H1 (cell line): ENCODE measurements around the gene MGST1. TPM values are rescaled to one million over a fixed set of nuclear protein-coding genes. Genes with fewer than 3 reads are reported as not detected.
A peak's percentile ranks its signal among the peaks of the same experiment; 100 is the strongest.

Source experiments
- CTCF ChIA-PET: fragments of 300-600 bp; sonication (Branson Sonifier 250); formaldehyde crosslinking; loops from one replicate; lab custom pipeline; 2021; ENCODE audit not compliant: partially characterized antibody; lab: Charles Lee
- POLR2A ChIA-PET: fragments of 300-600 bp; sonication (Branson Sonifier 250); formaldehyde crosslinking; loops from one replicate; lab custom pipeline; 2021; ENCODE audit warnings: inconsistent platforms; ENCODE audit not compliant: partially characterized antibody; lab: Charles Lee
- DNase-seq, 2 experiments: peaks; one replicate each; pipeline versions ENCODE4 v3.0.0 to v3.0.0-alpha.2; 2010 to 2022; ENCODE audit warnings: low spot score in 2 of 2, low read depth in 1 of 2, mixed read lengths in 1 of 2
- FAIRE-seq: peaks from 2 replicates; lab custom pipeline; 2011; peaks lifted over from hg19 to GRCh38; lab: Jason Lieb, UNC
- H2AFZ ChIP-seq: 2 replicates; pipeline ENCODE4 v1.8.1; 2012; ENCODE audit warnings: low read length, inconsistent platforms
- H2AK5ac ChIP-seq: 2 replicates; pipeline ENCODE4 v1.6.1; 2013; ENCODE audit warnings: low read depth, low read length
- H2BK120ac ChIP-seq: replicated peaks from 2 replicates; pipeline ENCODE3; 2013; ENCODE audit warnings: low read depth, low read length, inconsistent platforms
- H2BK12ac ChIP-seq: 2 replicates; pipeline ENCODE4 v1.6.1; 2013; ENCODE audit warnings: low read depth, low read length
- H2BK15ac ChIP-seq: 2 replicates; pipeline ENCODE4 v1.6.1; 2013; ENCODE audit warnings: low read length
- H2BK20ac ChIP-seq: 2 replicates; pipeline ENCODE4 v1.6.1; 2013; ENCODE audit warnings: low read length
- H2BK5ac ChIP-seq: 2 replicates; pipeline ENCODE4 v1.6.1; 2013; ENCODE audit warnings: low read depth, low read length
- H3K14ac ChIP-seq: 2 replicates; pipeline ENCODE4 v1.6.1; 2013; ENCODE audit warnings: inconsistent platforms; ENCODE audit not compliant: insufficient read length
- H3K18ac ChIP-seq: 2 replicates; pipeline ENCODE4 v1.6.1; 2013; ENCODE audit warnings: low read length; ENCODE audit errors: extremely low read depth
- H3K23ac ChIP-seq: 2 replicates; pipeline ENCODE4 v1.6.1; 2013; ENCODE audit warnings: inconsistent platforms; ENCODE audit not compliant: insufficient read length
- H3K23me2 ChIP-seq: 2 replicates; pipeline ENCODE4 v1.6.1; 2013; ENCODE audit warnings: low read depth, low read length
- H3K27ac ChIP-seq: 2 replicates; pipeline ENCODE4 v1.6.1; 2011; ENCODE audit warnings: low read depth, low read length, inconsistent platforms
- H3K27me3 ChIP-seq, 4 experiments: replicated peaks in 1 of 4; 1 replicate in 1 of 4; 2 replicates in 3 of 4; pipeline versions ENCODE4 v1.6.1 to v1.8.1; 2011 to 2013; ENCODE audit warnings: low read length in 3 of 4, mild to moderate bottlenecking in 3 of 4, inconsistent platforms in 2 of 4, mixed read lengths in 2 of 4, moderate library complexity in 1 of 4; ENCODE audit not compliant: control insufficient read depth in 3 of 4, insufficient read depth in 3 of 4; ENCODE audit errors: extremely low read depth in 1 of 4
- H3K36me3 ChIP-seq, 4 experiments: 2 replicates each; pipeline versions ENCODE4 v1.6.1 to v1.8.1; 2011 to 2013; ENCODE audit warnings: mild to moderate bottlenecking in 4 of 4, low read length in 3 of 4, moderate library complexity in 2 of 4, control low read depth in 1 of 4, inconsistent platforms in 1 of 4; ENCODE audit not compliant: insufficient read depth in 4 of 4, control insufficient read depth in 2 of 4
- H3K4ac ChIP-seq: replicated peaks from 2 replicates; pipeline ENCODE3; 2013; ENCODE audit warnings: low read length, low read depth, mixed read lengths, inconsistent platforms; ENCODE audit not compliant: insufficient read length
- H3K4me1 ChIP-seq, 4 experiments: replicated peaks in 1 of 4; 1 replicate in 1 of 4; 2 replicates in 3 of 4; pipeline versions ENCODE4 v1.6.1 to v1.8.1; 2011 to 2013; ENCODE audit warnings: low read length in 3 of 4, inconsistent platforms in 2 of 4, mixed read lengths in 1 of 4; ENCODE audit not compliant: insufficient read depth in 4 of 4, control insufficient read depth in 3 of 4
- H3K4me2 ChIP-seq, 2 experiments: 2 replicates each; pipeline versions ENCODE4 v1.6.1 to v1.8.1; 2011 to 2013; ENCODE audit warnings: low read depth in 2 of 2, low read length in 2 of 2, control low read depth in 1 of 2, inconsistent platforms in 1 of 2, mild to moderate bottlenecking in 1 of 2; ENCODE audit not compliant: insufficient read depth in 1 of 2
- H3K4me3 ChIP-seq, 4 experiments: fragments of 200-600, 300-600 bp in 1 of 4; sonication (generic), shearing (Covaris generic), sonication (Bioruptor Twin) in 1 of 4; 2 replicates each; pipeline versions ENCODE4 v1.5.1 to v1.8.1; 2011 to 2016; ENCODE audit warnings: low read length in 4 of 4, low read depth in 3 of 4, control low read depth in 2 of 4, inconsistent platforms in 2 of 4, mild to moderate bottlenecking in 2 of 4, mixed read lengths in 1 of 4, moderate library complexity in 1 of 4; ENCODE audit not compliant: insufficient read depth in 2 of 4; ENCODE audit errors: extremely low read depth in 1 of 4
- H3K56ac ChIP-seq: replicated peaks from 2 replicates; pipeline ENCODE3; 2013; ENCODE audit warnings: low read depth, mild to moderate bottlenecking, mixed read lengths, low read length, inconsistent platforms; ENCODE audit not compliant: insufficient read length
- H3K79me1 ChIP-seq: 2 replicates; pipeline ENCODE4 v1.6.1; 2013; ENCODE audit warnings: low read depth, low read length, control low read depth
- H3K79me2 ChIP-seq, 2 experiments: 2 replicates each; pipeline versions ENCODE4 v1.6.1 to v1.8.1; 2012 to 2013; ENCODE audit warnings: low read length in 2 of 2, mild to moderate bottlenecking in 2 of 2, inconsistent platforms in 1 of 2; ENCODE audit not compliant: insufficient read depth in 2 of 2, control insufficient read depth in 1 of 2
- H3K9ac ChIP-seq, 4 experiments: replicated peaks in 1 of 4; 1 replicate in 1 of 4; 2 replicates in 3 of 4; pipeline versions ENCODE4 v1.6.1 to v1.8.1; 2011 to 2013; ENCODE audit warnings: low read depth in 3 of 4, low read length in 3 of 4, control low read depth in 2 of 4, mild to moderate bottlenecking in 2 of 4, moderate library complexity in 2 of 4, inconsistent platforms in 1 of 4; ENCODE audit errors: extremely low read depth in 1 of 4
- H3K9me3 ChIP-seq, 2 experiments: 2 replicates each; pipeline versions ENCODE4 v1.6.1 to v1.8.1; 2012 to 2013; ENCODE audit warnings: mild to moderate bottlenecking in 2 of 2, moderate library complexity in 2 of 2, control low read depth in 1 of 2, inconsistent platforms in 1 of 2, low read depth in 1 of 2, low read length in 1 of 2, mixed read lengths in 1 of 2; ENCODE audit not compliant: insufficient read depth in 2 of 2
- H4K20me1 ChIP-seq, 2 experiments: replicated peaks in 1 of 2; 2 replicates each; pipeline versions ENCODE3 to v1.8.1; 2011 to 2013; ENCODE audit warnings: inconsistent platforms in 2 of 2, low read length in 2 of 2, mild to moderate bottlenecking in 1 of 2; ENCODE audit not compliant: insufficient read depth in 2 of 2, control insufficient read depth in 1 of 2
- H4K5ac ChIP-seq: 2 replicates; pipeline ENCODE4 v1.6.1; 2013; ENCODE audit warnings: low read length, low read depth, mixed read lengths, inconsistent platforms; ENCODE audit not compliant: insufficient read length
- H4K8ac ChIP-seq: 2 replicates; pipeline ENCODE4 v1.8.0; 2013; ENCODE audit warnings: mild to moderate bottlenecking, moderate library complexity, low read length, inconsistent platforms; ENCODE audit not compliant: insufficient read depth; ENCODE audit errors: extremely low read depth
- H4K91ac ChIP-seq: replicated peaks from 2 replicates; pipeline ENCODE3; 2013; ENCODE audit warnings: low read length, mixed read lengths, inconsistent platforms; ENCODE audit not compliant: insufficient read length
- EGR1 ChIP-seq: IDR thresholded peaks from 2 replicates; pipeline ENCODE4 v1.6.1; 2011; ENCODE audit warnings: low read depth, low read length, borderline replicate concordance
- JUND ChIP-seq: IDR thresholded peaks from 2 replicates; pipeline ENCODE4 v1.6.1; 2011; ENCODE audit warnings: mild to moderate bottlenecking, improper control_type of control experiment, low read length
- KDM1A ChIP-seq: fragments of 200-600, 300-600 bp; sonication (generic); IDR thresholded peaks from 2 replicates; pipeline ENCODE4 v1.7.1; 2016; ENCODE audit warnings: mild to moderate bottlenecking, low read length, borderline replicate concordance
- KDM4A ChIP-seq: IDR thresholded peaks from one replicate; pipeline ENCODE4 v1.7.1; 2012; ENCODE audit warnings: low read depth, mild to moderate bottlenecking, moderate library complexity, low read length, inconsistent platforms; ENCODE audit not compliant: severe bottlenecking
- POU5F1 ChIP-seq: IDR thresholded peaks from 2 replicates; pipeline ENCODE4 v1.6.1; 2011; ENCODE audit warnings: low read depth, mild to moderate bottlenecking, low read length, moderate library complexity
- RBBP5 ChIP-seq: IDR thresholded peaks from 2 replicates; pipeline ENCODE4 v1.7.1; 2012; ENCODE audit warnings: low read depth, mild to moderate bottlenecking, inconsistent platforms, low read length, moderate library complexity, borderline replicate concordance
- SAP30 ChIP-seq: fragments of 300-600 bp; sonication (generic); IDR thresholded peaks from 2 replicates; pipeline ENCODE4 v1.7.1; 2012; ENCODE audit warnings: low read length, moderate library complexity, mild to moderate bottlenecking, inconsistent platforms; ENCODE audit not compliant: insufficient read depth, insufficient replicate concordance
- SIRT6 ChIP-seq: IDR thresholded peaks from one replicate; pipeline ENCODE4 v1.7.1; 2012; ENCODE audit warnings: low read length, inconsistent platforms
- TCF12 ChIP-seq: IDR thresholded peaks from 2 replicates; pipeline ENCODE4 v1.6.1; 2011; ENCODE audit warnings: low read depth, mild to moderate bottlenecking, low read length
- TEAD4 ChIP-seq: IDR thresholded peaks from 2 replicates; pipeline ENCODE4 v1.6.1; 2012; ENCODE audit warnings: low read depth, low read length, inconsistent platforms, mixed read lengths
- WGBS, 2 experiments: shearing (Covaris generic) in 1 of 2; methylation state at CpG; one replicate each; pipeline versions ENCODE4 v1.1.6 to v1.1.7; 2013 to 2015; ENCODE audit warnings: low lambda C conversion rate in 2 of 2, mixed read lengths in 2 of 2, inconsistent platforms in 1 of 2, low coverage in 1 of 2, missing lambda C conversion rate in 1 of 2; ENCODE audit not compliant: insufficient replicate concordance in 2 of 2, insufficient coverage in 1 of 2, insufficient read length in 1 of 2; ENCODE audit errors: extremely low coverage in 1 of 2, missing lambda C conversion rate in 1 of 2; 5-methylcytosine and 5-hydroxymethylcytosine counted together
- polyA plus RNA-seq, 7 experiments: library from polyadenylated mRNA; depleted of rRNA in 3 of 7; stranded (reverse) in 5 of 7; unstranded in 2 of 7; fragments of >200 nt in 5 of 7; fragments of 200-250 nt in 2 of 7; gene quantifications; 1 replicate in 5 of 7; 2 replicates in 1 of 7; 4 replicates in 1 of 7; pipeline versions ENCODE4 v1.2.1 to v1.2.3, GENCODE V29; 2011 to 2013; ENCODE audit warnings: missing spikeins in 2 of 7, mixed read lengths in 2 of 7
- total RNA-seq: library from RNA; stranded (reverse); fragmentation: NEBNext Ultra II Directional; extraction: Animal tissue kit (Norgen Biotek cat#: 25700); gene quantifications from 2 replicates; pipeline ENCODE4 v1.2.1, GENCODE V29; 2021
- TF ChIP-seq, protein P1 (sequence below): IDR thresholded peaks from 2 replicates; pipeline ENCODE4 v1.6.1; 2011; ENCODE audit warnings: low read length, improper control_type of control experiment

Gene MGST1
- total and polyA plus RNA-seq, 2 of the 8 experiments (the other 6 are each of a cell fraction or from before 2014, with no cell fraction given): 442 to 478 TPM

DNA sequence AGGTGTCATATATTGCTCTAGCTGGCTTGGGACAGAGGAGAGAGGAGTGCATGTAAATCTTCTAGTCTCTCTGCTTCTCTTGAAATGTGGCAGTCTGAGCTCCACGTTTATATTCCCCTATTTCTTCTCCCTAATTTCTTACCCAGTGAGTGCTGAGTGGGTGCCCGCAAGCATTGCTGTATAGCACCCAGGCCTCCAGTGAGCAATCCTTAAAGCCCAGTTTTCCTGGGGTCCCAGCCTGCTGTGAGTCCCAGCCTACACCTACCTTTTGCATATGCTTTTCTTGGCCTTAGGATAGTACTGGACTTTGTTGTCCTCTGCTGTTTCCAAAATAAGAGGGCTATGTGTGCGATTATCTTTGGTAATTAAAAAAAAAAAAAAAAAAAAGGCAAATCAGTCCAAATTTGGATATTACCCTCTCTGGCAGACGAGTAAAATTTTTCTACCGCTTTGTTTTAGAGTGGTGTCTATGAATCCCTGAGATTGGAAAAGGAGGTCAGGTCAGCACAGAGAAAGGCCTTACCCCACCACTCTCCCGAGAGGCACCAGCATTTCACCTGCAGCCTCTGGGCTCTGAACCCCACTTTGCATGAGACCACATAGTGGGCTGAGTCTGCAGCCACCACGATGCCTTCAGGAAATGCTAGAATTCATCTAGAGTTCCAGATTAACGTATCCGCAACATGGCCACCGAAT is 1.1 kb downstream of the MGST1 start:
- FAIRE-seq (no peak), DNase-seq (no peak)
- Histone ChIP-seq H4K91ac (peak overlapping the region; percentile 49), H3K27me3 (no peaks in the 10 kb centered on the region), H4K5ac (peak overlapping the region; percentile 20), H3K4me2 (peak overlapping the region; percentile 84 to 99), H4K20me1 (peaks cover 4 to 16% of the 10 kb centered on the region in 2 experiments), H3K14ac (no peak overlapping the region), H4K8ac (no peak overlapping the region), H3K4ac (no peak overlapping the region), H2BK120ac (peak overlapping the region; percentile 16), H2BK15ac (no peak overlapping the region), H3K79me1 (no peaks in the 10 kb centered on the region; the same call in 1 of the 2 replicates), H3K56ac (no peak overlapping the region), H3K27ac (peak overlapping the region; percentile 25; the same call in 1 of the 2 replicates), H3K18ac (peak overlapping the region; percentile 72), H3K23ac (no peak overlapping the region), H3K4me3 (peak overlapping the region; percentile 72 to 97 (median 90)), H2AFZ (no peak overlapping the region), H3K4me1 (peaks cover 2 to 7% (median 7%) of the 10 kb centered on the region in 4 experiments; a peak in 5 of 7 replicates), H2AK5ac (peak overlapping the region; percentile 34; the same call in 1 of the 2 replicates), H3K9ac (peak overlapping the region; percentile 59 to 93 (median 78)), H2BK12ac (no peak overlapping the region), H3K36me3 (peaks cover 0 to 22% (median 4%) of the 10 kb centered on the region in 4 experiments; a peak in 5 of 8 replicates), H3K9me3 (no peaks in the 10 kb centered on the region), H2BK20ac (no peak overlapping the region), H3K23me2 (peaks cover 10% of the 10 kb centered on the region; the same call in 1 of the 2 replicates), H2BK5ac (peak overlapping the region; percentile 87), H3K79me2 (peaks cover 22 to 69% of the 10 kb centered on the region in 2 experiments)
- CTCF ChIA-PET: interaction anchor here (1.0 to 1.4 kb wide), 3 partner anchors 11 to 337 kb away, joined by 3 to 4 read pairs (median 3); no protein-coding TSS in a partner anchor
- POLR2A ChIA-PET: interaction anchor here (0.9 to 1.1 kb wide), 2 partner anchors 17 to 181 kb away, joined by 5 to 6 read pairs; no protein-coding TSS in a partner anchor
- WGBS, 2 experiments: 4% methylated on average over 10 of the region's 10 CpGs; no CpG with 5 or more reads in 1 of the 2 experiments
- no peak for TF ChIP-seq SAP30
- no peak for TF ChIP-seq JUND
- no peak for TF ChIP-seq KDM4A
- TF ChIP-seq RBBP5: no peak
- no peak for TF ChIP-seq KDM1A
- no peak for TF ChIP-seq TEAD4
- TF ChIP-seq TCF12: no peak
- TF ChIP-seq, protein P1, sequence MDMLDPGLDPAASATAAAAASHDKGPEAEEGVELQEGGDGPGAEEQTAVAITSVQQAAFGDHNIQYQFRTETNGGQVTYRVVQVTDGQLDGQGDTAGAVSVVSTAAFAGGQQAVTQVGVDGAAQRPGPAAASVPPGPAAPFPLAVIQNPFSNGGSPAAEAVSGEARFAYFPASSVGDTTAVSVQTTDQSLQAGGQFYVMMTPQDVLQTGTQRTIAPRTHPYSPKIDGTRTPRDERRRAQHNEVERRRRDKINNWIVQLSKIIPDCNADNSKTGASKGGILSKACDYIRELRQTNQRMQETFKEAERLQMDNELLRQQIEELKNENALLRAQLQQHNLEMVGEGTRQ: no peak
- no peak for TF ChIP-seq SIRT6
- no peak for TF ChIP-seq EGR1
- no peak for TF ChIP-seq POU5F1
